Activated effector memory CD4-positive, alpha-beta T cell treated with anti-CD3 and anti-CD28 coated beads, Interleukin-2, amount 50 U/mL, for 16 hours (primary cell): ENCODE measurements around the gene SNX2.
"Not testable (repeated sequence)": the region's sequence is repeated elsewhere in the genome, so short reads cannot be mapped to it uniquely, and the experiment has no call there.

ENCODE experiments used
- DNase-seq: peaks from one replicate; pipeline ENCODE4 v3.0.0-alpha.2; 2020

Gene SNX2

GRCh38 chr5:122845229-122846050 is 70.6 kb downstream of the SNX2 start, which contains the start of gene SNX24:
Gene SNX24, plus strand, starts transcription at chr5:122845613. Its CDS starts 21 bp downstream, at chr5:122845634.
- peak; percentile 90 for DNase-seq

GRCh38 chr5:122846051-122846550 is 71.2 kb downstream of the SNX2 start:
- no peak for DNase-seq

- no peak for DNase-seq
Measured at GRCh38 chr5:122847687-122848081, 72.8 kb downstream of the SNX2 start.

GRCh38 chr5:122849771-122850170 is 74.9 kb downstream of the SNX2 start:
- DNase-seq: no peak

- DNase-seq: not testable (repeated sequence)
Measured at GRCh38 chr5:122857538-122857937, 82.7 kb downstream of the SNX2 start.

- no peak for DNase-seq
Measured at GRCh38 chr5:122858451-122858850, 83.6 kb downstream of the SNX2 start.

DNA sequence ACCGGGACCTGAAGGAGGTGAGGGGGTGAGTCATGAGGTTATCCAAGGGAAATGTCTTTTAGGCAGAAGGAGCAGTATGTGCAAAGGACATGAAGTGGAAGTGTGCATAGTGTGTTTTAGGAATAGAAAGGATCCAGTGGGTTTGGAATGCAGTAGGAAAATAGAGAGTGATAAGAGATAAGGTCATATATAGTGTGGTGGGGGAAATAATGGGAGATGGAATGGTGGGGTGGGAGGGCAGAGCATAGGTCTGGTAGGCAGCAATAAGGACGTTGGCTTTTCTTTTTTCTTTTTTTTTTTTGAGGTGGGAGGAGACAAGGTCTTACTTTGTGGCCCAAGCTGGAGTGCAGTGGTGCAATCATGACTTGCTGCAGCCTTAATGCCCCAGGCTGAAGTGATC is 88.4 kb downstream of the SNX2 start:
- no peak for DNase-seq

DNA sequence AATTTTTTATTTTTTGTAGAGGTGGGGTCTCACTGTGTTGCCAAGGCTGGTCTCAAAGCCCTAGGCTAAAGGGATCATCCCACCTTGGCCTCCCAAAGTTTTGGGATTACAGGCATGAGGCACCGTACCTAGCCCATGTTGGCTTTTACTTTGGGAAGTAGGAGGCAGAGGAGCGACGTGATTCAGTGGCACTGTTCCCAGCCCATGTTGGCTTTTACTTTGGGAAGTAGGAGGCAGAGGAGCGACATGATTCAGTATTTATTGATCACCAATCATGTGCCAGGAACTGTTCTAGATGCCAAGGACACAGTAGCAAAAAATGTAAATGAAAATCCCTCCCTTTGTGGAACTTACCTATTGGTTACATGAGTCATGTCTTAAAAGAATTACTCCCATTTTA is 88.8 kb downstream of the SNX2 start:
- DNase-seq: no peak

- no peak for DNase-seq
Measured at GRCh38 chr5:122864400-122864799, 89.5 kb downstream of the SNX2 start.

DNA sequence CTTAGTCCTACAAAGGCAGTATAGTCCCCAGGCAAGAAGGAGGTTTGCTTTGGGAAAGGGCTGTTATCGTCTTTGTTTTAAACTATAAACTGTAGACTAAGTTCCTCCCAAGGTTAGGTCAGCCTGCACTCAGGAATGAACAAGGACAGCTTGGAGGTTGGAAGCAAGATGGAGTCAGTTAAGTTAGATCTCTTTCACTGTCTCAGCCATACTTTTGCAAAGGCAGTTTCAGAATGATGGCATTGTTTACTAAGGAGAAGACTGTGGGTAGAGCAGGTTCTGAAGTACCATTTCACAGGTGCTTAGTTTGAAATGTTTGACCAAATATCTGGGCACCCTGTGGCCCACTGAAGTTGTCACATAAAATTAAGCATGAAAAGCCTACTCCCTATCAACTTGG is 90.0 kb downstream of the SNX2 start:
- DNase-seq: no peak

GRCh38 chr5:122870219-122870856 is 95.5 kb downstream of the SNX2 start:
- DNase-seq: no peak

DNA sequence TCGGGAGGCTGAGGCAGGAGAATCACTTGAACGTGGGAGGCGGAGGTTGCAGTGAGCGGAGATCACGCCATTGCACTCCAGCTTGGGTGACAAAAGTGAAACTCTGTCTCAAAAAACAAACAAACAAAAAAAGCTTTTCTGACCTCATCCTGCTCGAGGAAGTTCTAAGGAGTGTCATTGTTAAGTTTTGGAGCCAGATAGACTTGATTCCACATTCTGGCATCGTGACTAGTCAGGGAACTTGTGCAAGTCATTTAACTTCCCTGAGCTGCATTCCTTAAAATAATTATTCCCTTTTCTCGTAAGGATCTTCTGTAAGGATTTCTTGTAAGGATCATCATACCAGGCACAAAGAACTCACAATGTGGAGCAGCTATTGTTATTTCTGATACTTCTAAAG is 96.8 kb downstream of the SNX2 start:
- no peak for DNase-seq

DNA sequence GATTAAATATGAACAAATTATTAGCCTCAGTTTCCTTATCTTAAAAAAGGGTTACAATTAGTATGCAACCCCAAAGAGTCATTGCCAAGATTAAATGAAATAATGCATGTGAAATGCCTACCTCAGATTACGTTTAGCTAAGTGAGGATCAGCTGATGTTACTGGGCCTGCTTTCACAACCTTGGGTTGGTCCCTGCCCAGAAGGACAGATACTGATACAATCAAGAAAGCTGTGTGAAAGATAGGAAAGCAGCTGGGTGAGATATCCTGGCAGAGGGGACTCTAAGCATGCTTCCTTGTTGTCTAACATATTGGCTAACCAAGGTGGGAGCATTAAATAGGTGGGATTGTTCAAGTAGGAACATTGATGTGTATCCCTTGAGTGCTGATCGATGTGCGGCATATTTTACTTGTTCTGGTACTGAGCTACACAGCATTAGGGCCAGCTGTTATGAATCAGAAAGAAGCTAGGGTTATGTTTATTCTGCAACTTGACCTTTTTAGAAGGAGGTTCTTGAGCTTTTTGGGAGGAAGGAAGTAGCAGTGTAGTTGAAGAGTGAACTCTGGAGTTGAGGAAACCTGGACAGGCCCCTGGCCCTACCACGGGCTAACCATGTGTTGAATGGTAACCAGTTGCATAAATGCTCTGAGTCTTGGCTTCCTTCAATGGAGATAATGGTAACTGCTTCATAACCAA is 99.4 kb downstream of the SNX2 start:
- no peak for DNase-seq

- no peak for DNase-seq
Measured at GRCh38 chr5:122877518-122877917, 102.6 kb downstream of the SNX2 start.

- DNase-seq: no peak
Measured at GRCh38 chr5:122879076-122879475, 104.2 kb downstream of the SNX2 start.
